Activated CD8-positive, alpha-beta T cell treated with anti-CD3 and anti-CD28 coated beads, Interleukin-2, amount 10 ng/mL, durations not matched to agents 7 days and 5 days (primary cell): ENCODE data around the gene HPD. TPM values are rescaled to one million over a fixed set of nuclear protein-coding genes. Genes with fewer than 3 reads are reported as not detected.
A peak's percentile ranks its signal among the peaks of the same experiment; 100 is the strongest.

Source experiments
- ATAC-seq: fragments of 150-1000 bp; cut with Tn5 transposase; one replicate; pipeline ENCODE4 v1.10.0; 2021; ENCODE audit warnings: moderate library complexity
- CTCF ChIA-PET: fragments of 350-600 bp; sonication (Branson Sonifier 250); formaldehyde crosslinking; loops from one replicate; lab custom pipeline; 2021; ENCODE audit warnings: antibody characterized with exemption; lab: Charles Lee
- POLR2A ChIA-PET: fragments of 350-600 bp; sonication (Branson Sonifier 250); formaldehyde crosslinking; loops from one replicate; lab custom pipeline; 2021; ENCODE audit warnings: antibody characterized with exemption; lab: Charles Lee
- DNase-seq: peaks from one replicate; pipeline ENCODE4 v3.0.0-alpha.2; 2020
- H3K27ac Mint-ChIP-seq: one replicate; pipeline ENCODE4 v1.8.0; 2021; ENCODE audit warnings: mild to moderate bottlenecking, mixed read lengths
- H3K27me3 Mint-ChIP-seq: one replicate; pipeline ENCODE4 v1.8.0; 2021; ENCODE audit warnings: low read depth, mixed read lengths
- H3K36me3 Mint-ChIP-seq: one replicate; pipeline ENCODE4 v1.8.0; 2021; ENCODE audit warnings: low read depth, mixed read lengths
- H3K4me1 Mint-ChIP-seq: one replicate; pipeline ENCODE4 v1.8.0; 2021; ENCODE audit warnings: low read depth, mixed read lengths
- H3K4me3 Mint-ChIP-seq: one replicate; pipeline ENCODE4 v1.8.0; 2021; ENCODE audit warnings: mild to moderate bottlenecking, mixed read lengths
- H3K9me3 Mint-ChIP-seq: one replicate; pipeline ENCODE4 v1.8.0; 2022; ENCODE audit warnings: mixed read lengths; ENCODE audit not compliant: insufficient read depth
- total RNA-seq, 2 experiments: library from RNA; stranded (reverse); gene quantifications; one replicate each; pipeline ENCODE4 v1.2.3, GENCODE V29; 2021

HPD gene
- total RNA-seq, 2 experiments from 2014 or later, result not detected

DNA sequence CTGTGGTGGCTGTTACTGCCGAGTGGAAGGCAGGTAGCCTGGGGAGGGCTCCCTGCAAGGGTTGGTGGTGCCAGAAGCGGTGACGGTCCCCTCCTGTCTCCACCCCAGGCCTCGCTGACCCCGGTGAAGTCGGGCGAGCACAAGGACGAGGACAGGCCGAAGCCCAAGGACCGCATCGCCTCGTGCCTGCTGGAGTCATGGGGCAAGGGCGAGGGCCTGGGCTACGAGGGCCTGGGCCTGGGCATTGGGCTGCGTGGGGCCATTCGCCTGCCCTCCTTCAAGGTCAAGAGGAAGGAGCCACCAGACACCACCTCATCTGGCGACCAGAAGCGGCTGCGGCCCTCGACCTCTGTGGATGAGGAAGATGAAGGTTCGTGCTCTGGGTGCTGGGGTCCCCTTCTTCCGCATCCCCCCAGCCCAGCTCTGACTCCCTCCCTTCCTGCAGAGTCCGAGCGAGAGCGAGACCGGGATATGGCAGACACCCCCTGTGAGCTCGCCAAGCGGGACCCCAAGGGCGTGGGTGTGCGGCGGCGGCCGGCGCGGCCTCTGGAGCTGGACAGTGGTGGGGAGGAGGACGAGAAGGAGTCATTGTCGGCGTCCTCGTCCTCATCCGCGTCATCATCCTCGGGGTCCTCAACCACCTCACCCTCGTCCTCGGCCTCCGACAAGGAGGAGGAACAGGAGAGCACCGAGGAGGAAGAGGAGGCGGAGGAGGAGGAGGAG lies 41.6 kb downstream of the HPD start:
- DNase-seq, result no peak
- Mint-ChIP-seq H3K27ac (no peak overlapping the region), H3K4me3 (no peak overlapping the region), H3K27me3 (no peaks in the 10 kb centered on the region), H3K9me3 (no peaks in the 10 kb centered on the region), H3K36me3 (peaks cover 62% of the 10 kb centered on the region), H3K4me1 (peaks cover 20% of the 10 kb centered on the region)
- ATAC-seq, result no peak
- POLR2A ChIA-PET, result interaction anchor here (1.1 kb wide), 1 partner anchor 11 kb away, joined by 3 read pairs; no protein-coding TSS in a partner anchor
- CTCF ChIA-PET, result interaction anchor here (1.5 to 3.2 kb wide), 2 partner anchors 23 to 71 kb away, joined by 5 to 32 read pairs; partner anchors contain the start of genes PSMD9 and RHOF

DNA sequence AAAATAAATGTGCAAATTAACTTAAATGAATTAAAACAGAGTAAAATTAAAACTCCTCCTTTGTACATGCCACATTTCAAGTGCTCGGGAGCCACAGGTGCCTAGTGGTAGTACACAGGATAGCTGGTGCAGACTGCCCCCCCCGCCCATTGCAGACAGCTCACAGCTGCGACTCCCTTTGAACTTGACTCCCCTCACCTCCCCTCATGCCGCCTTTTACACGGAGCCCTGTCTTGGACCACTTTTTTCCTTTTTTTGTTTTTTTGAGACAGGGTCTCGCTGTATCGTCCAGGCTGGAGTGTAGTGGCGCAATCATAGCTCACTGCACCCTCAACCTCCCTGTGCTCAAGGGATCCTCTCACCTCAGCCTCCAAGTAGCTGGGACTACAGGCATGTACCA lies 43.4 kb downstream of the HPD start:
- Mint-ChIP-seq H3K36me3 (peaks cover 62% of the 10 kb centered on the region), H3K9me3 (no peaks in the 10 kb centered on the region), H3K27ac (peak overlapping the region; percentile 60), H3K4me3 (no peak overlapping the region), H3K27me3 (no peaks in the 10 kb centered on the region), H3K4me1 (peaks cover 33% of the 10 kb centered on the region)
- ChIA-PET POLR2A (interaction anchor here (0.9 to 1.1 kb wide), 3 partner anchors 20 to 34 kb away, joined by 3 to 4 read pairs (median 3); no protein-coding TSS in a partner anchor), CTCF (interaction anchor here (1.1 to 3.2 kb wide), 4 partner anchors 13 to 73 kb away, joined by 4 to 32 read pairs (median 5); partner anchors contain the start of genes PSMD9 and RHOF)
- no peak for DNase-seq
- no peak for ATAC-seq

DNA sequence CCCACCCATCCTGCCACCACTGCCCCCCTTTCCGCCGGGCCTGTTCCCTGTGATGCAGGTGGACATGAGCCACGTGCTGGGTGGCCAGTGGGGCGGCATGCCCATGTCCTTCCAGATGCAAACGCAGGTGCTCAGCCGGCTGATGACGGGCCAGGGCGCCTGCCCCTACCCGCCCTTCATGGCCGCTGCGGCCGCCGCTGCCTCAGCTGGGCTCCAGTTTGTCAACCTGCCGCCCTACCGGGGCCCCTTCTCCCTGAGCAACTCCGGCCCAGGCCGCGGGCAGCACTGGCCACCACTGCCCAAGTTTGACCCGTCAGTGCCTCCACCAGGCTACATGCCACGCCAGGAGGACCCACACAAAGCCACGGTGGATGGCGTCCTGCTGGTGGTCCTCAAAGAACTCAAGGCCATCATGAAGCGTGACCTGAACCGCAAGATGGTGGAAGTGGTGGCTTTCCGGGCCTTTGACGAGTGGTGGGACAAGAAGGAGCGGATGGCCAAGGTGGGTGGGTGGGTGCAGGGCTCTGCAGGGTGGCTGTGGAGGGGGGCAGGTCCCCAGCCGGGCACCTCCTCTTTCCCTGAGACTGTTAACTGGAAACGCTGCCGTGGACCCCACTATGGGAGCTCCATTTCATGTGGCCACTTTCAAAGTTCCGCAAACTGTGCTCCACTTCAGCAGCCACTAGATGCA lies 44.1 kb downstream of the HPD start:
- Mint-ChIP-seq H3K4me1 (peaks cover 37% of the 10 kb centered on the region), H3K36me3 (peaks cover 62% of the 10 kb centered on the region), H3K9me3 (no peaks in the 10 kb centered on the region), H3K4me3 (no peak overlapping the region), H3K27ac (peak overlapping the region; percentile 46), H3K27me3 (no peaks in the 10 kb centered on the region)
- no peak for DNase-seq
- ChIA-PET POLR2A (interaction anchor here (0.9 to 1.1 kb wide), 3 partner anchors 19 to 33 kb away, joined by 3 to 4 read pairs (median 3); no protein-coding TSS in a partner anchor), CTCF (interaction anchor here (1.6 to 3.2 kb wide), 2 partner anchors 13 to 20 kb away, joined by 5 to 32 read pairs; partner anchors contain the start of gene RHOF)
- ATAC-seq, result no peak

DNA sequence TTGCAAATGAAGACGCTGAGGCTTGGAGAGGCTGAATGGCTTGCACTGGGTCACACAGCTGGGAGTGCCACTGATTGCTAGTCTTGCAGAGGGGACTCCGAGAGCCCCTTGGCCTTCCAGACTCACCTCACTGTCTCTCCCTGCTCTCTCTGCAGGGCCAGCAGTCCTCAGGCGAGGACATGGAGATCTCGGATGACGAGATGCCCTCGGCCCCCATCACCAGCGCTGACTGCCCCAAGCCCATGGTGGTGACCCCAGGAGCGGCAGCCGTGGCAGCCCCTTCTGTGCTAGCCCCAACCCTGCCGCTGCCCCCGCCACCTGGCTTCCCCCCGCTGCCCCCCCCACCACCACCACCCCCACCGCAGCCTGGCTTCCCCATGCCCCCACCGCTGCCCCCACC lies 44.7 kb downstream of the HPD start:
- DNase-seq (no peak), ATAC-seq (no peak)
- H3K9me3 Mint-ChIP-seq, result no peaks in the 10 kb centered on the region
- no peaks in the 10 kb centered on the region for H3K27me3 Mint-ChIP-seq
- peaks cover 63% of the 10 kb centered on the region for H3K36me3 Mint-ChIP-seq
- peaks cover 43% of the 10 kb centered on the region for H3K4me1 Mint-ChIP-seq
- ChIA-PET CTCF (interaction anchor here (1.1 to 16.5 kb wide), 3 partner anchors 19 to 37 kb away, joined by 3 to 956 read pairs (median 32); partner anchors contain the start of genes RHOF and SETD1B), POLR2A (interaction anchor here (17.0 kb wide), 1 partner anchor 24 kb away, joined by 543 read pairs; the partner anchor contains the start of genes RHOF and SETD1B)
- H3K4me3 Mint-ChIP-seq, result peak overlapping the region; percentile 16
- H3K27ac Mint-ChIP-seq, result peak overlapping the region; percentile 72

DNA sequence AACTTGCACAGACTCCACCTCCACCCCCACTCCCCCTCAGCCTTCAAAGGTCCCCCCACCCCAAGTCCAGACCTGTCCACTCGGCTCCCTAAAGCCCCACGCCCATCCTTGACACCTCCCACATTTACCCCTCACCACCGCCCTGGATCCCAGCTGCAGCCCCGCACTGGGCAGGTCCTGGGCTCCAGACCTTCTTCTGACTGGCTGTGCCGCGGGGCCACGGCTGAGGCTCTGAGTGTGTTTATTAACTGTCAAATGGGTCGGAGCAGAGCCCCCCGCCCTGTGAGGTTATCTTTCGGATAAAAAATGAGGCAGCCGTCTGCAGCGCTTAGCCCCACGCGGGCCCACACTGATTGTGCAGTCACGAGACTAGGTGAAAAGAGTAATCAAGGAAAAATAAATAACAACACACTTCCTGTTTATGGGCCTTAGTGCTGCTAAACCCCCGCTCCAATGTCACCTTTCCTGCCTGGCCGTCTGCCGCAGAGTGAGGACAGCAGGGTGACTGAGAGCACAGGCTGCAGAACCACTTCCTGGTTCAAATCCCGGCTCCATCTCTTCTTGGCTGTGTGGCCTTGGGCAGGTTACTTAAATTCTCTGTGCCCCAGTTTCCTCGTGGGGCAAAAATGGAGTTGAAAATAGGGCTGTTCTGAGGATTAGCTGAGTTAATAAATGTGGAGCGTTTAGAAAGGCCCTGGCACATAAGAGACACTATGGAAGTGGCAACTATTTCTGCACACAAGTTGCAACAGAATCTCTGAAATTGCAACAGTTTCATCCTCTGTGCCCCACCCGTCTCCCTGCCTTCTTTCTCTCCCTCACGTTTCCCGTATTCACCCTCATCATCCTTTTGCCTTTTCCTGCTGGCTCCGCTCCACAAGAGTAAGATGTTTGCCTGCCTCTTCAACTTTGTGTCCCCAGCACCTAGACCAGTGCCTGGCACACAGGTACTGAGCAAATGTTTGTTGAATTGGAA lies 45.5 kb downstream of the HPD start:
- DNase-seq (no peak), ATAC-seq (no peak)
- Mint-ChIP-seq H3K27ac (peak overlapping the region; percentile 72), H3K27me3 (no peaks in the 10 kb centered on the region), H3K4me3 (peak overlapping the region; percentile 65), H3K36me3 (peaks cover 68% of the 10 kb centered on the region), H3K4me1 (peaks cover 48% of the 10 kb centered on the region), H3K9me3 (no peaks in the 10 kb centered on the region)
- ChIA-PET CTCF (interaction anchor here (1.1 to 16.5 kb wide), 7 partner anchors 17 to 102 kb away, joined by 3 to 956 read pairs (median 12); partner anchors contain the start of genes PSMD9, RHOF, SETD1B and TMEM120B), POLR2A (interaction anchor here (0.7 to 17.0 kb wide), 2 partner anchors 23 to 235 kb away, joined by 3 to 543 read pairs; partner anchors contain the start of genes RHOF and SETD1B)

DNA sequence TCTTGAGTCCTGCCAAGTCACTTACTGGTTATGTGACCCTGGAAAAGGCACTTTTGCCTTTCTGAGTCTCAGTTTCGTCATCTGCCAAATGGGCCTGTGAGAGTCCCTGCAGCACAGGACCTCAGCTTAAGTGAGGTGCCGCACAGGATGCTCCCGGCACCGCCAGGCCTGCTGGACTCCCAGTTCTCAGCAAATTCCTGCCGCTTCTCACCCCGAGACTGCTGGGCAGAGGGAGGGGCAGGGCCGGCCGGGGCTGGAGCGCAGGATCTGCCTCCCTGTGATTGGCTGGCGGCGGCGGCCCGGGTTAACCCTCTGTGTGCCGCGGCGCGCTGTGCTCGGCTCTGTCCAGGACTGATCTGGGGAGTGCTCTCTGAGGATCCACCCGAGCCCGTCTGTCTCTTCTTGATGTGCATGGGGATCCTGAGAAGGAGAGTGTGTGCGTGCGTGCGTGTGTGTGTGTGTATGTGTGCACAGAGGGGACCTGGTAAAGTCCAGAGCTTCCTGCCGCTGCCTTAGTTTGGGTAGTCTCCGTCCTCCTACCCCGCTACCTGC lies 46.3 kb downstream of the HPD start:
- Mint-ChIP-seq H3K36me3 (peaks cover 64% of the 10 kb centered on the region), H3K4me1 (peaks cover 52% of the 10 kb centered on the region), H3K4me3 (peak overlapping the region; percentile 65), H3K27me3 (no peaks in the 10 kb centered on the region), H3K9me3 (no peaks in the 10 kb centered on the region), H3K27ac (peak overlapping the region; percentile 72)
- ATAC-seq (peak; percentile 52), DNase-seq (no peak)
- ChIA-PET CTCF (interaction anchor here (1.2 to 16.5 kb wide), 11 partner anchors 18 to 276 kb away, joined by 3 to 956 read pairs (median 12); partner anchors contain the start of genes PSMD9, RHOF, SETD1B and TMEM120B), POLR2A (interaction anchor here (0.7 to 17.0 kb wide), 4 partner anchors 22 to 236 kb away, joined by 3 to 543 read pairs (median 6); partner anchors contain the start of genes PSMD9, RHOF, SETD1B and TMEM120B)

DNA sequence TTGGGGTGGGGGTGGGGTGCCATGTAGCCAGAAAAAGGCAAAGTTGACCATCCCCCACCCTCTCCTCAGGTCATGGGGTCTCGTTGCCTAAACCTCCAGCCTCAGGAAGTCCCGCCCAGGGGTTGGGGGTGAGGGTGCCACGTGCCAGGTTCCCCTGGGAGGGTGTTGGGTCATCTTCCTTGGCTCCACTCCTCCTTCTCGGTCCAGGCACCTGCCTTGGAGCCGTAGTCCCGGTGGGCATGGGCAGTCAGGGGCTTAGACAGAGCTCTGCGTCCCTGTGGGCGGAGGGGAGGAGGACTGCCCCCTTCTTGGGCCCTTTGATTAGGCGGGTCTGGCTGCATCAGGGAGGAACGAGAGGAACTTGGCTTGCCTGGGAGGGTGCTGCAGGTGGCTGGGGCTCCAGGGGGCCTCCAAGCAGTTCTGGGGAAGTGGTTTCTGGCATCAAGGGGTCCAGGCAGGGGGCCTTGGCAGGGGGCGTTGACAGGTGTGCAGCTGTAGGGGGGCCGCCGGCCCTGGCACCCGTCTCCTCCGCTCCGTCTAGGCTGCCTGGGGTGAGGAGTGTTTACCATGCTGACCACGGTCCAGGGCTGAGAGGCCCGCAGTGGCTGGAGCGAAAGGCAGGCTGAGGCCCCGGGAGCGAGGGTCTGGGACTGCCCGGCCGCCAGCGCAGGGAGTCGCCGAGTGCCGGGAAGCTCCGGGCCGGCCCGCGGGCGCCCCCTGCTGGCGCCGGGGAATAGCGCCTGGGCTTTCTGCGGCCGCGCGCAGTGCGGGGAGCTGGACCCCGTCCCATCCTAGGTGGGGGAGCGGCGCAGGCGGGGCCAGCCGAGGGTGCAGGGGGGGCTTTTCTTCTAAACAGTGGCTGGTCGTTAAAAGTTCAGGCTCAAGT lies 47.0 kb downstream of the HPD start:
- H3K9me3 Mint-ChIP-seq, result no peaks in the 10 kb centered on the region
- H3K27ac Mint-ChIP-seq, result peak overlapping the region; percentile 62
- H3K36me3 Mint-ChIP-seq, result peaks cover 62% of the 10 kb centered on the region
- ChIA-PET CTCF (interaction anchor here (0.9 to 16.5 kb wide), 15 partner anchors 18 to 275 kb away, joined by 3 to 956 read pairs (median 6); partner anchors contain the start of genes PSMD9, RHOF, SETD1B and TMEM120B), POLR2A (interaction anchor here (0.8 to 17.0 kb wide), 3 partner anchors 21 to 99 kb away, joined by 5 to 543 read pairs (median 7); partner anchors contain the start of genes PSMD9, RHOF, SETD1B and TMEM120B)
- no peaks in the 10 kb centered on the region for H3K27me3 Mint-ChIP-seq
- peak; percentile 83 for ATAC-seq
- H3K4me1 Mint-ChIP-seq, result peaks cover 52% of the 10 kb centered on the region
- peak; percentile 71 for DNase-seq
- peak overlapping the region; percentile 65 for H3K4me3 Mint-ChIP-seq

DNA sequence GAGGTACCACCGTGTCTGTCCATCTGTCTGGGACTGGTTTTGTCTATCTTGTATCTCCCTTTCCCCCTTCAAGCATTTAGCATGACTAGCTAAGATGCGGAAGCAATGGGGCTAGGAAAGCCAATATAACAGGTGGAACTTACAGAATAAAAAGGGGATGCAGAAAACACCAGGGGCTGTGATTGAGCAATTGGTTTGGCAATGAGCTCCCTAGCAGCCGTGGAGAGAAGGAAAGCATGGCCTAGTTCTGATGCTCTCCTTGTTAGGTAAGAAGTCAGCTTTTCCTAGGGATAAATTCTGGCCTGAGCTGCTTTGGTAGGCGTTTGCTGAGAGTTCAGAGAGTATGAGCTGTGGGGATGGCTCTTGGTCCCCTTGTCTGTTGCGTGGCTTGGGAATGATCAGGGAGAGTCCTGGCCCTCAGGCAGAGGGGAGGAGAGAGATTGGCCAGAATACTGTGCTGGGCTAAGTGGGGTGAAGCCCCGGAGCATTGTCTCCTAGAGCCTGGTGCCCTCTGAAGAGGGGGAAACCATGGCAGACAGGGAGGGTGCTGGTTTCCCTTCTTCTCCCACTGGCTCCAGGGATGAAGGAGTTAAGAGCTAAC lies 47.7 kb downstream of the HPD start:
- H3K4me3 Mint-ChIP-seq, result peak overlapping the region; percentile 65
- DNase-seq (no peak), ATAC-seq (no peak)
- no peaks in the 10 kb centered on the region for H3K9me3 Mint-ChIP-seq
- peak overlapping the region; percentile 62 for H3K27ac Mint-ChIP-seq
- ChIA-PET POLR2A (interaction anchor here (2.0 to 17.0 kb wide), 2 partner anchors 21 to 78 kb away, joined by 7 to 543 read pairs; partner anchors contain the start of genes PSMD9, RHOF and SETD1B), CTCF (interaction anchor here (0.9 to 16.5 kb wide), 14 partner anchors 19 to 274 kb away, joined by 3 to 956 read pairs (median 6); partner anchors contain the start of genes PSMD9, RHOF, SETD1B and TMEM120B)
- H3K27me3 Mint-ChIP-seq, result no peaks in the 10 kb centered on the region
- peaks cover 62% of the 10 kb centered on the region for H3K36me3 Mint-ChIP-seq
- H3K4me1 Mint-ChIP-seq, result peaks cover 58% of the 10 kb centered on the region
